ENCODE results near the gene MCC. TPM values are rescaled to one million over a fixed set of nuclear protein-coding genes. Genes with fewer than 3 reads are reported as not detected.

Gene MCC
- total RNA-seq, 1 experiment from 2014 or later = 23.5 TPM

- no peak for TF ChIP-seq ELF4 (CRISPR knock-in tag; IDR thresholded peaks at IDR 0.05; ENCODE audit: low read depth)
- TF ChIP-seq PREB (CRISPR knock-in tag; IDR thresholded peaks at IDR 0.05; ENCODE audit: borderline replicate concordance) = no peak
- no peak for TF ChIP-seq IRF1 (CRISPR knock-in tag; IDR thresholded peaks at IDR 0.05)
- no peak for TF ChIP-seq ATF2 (CRISPR knock-in tag; IDR thresholded peaks at IDR 0.05; ENCODE audit: borderline replicate concordance, low read depth)
- no peak for TF ChIP-seq MLX (CRISPR knock-in tag; IDR thresholded peaks at IDR 0.05)
These were observed 305.5 kb downstream of the MCC start (continued) for GRCh38 chr5:113182658-113183344.

GRCh38 chr5:113181853-113182490 lies 306.3 kb downstream of the MCC start:
- Mint-ChIP-seq H3K4me3 (no peak overlapping the region), H3K36me3 (no peaks in the 10 kb centered on the region), H3K27ac (no peak overlapping the region), H3K4me1 (peaks cover 67% of the 10 kb centered on the region), H3K27me3 (ENCODE audit: low read depth) (no peaks in the 10 kb centered on the region), H3K9me3 (no peaks in the 10 kb centered on the region)
- no peak for ATAC-seq
- POLR2A ChIA-PET = no interaction called here
- CTCF ChIA-PET = no interaction called here
- DNase-seq (ENCODE audit: low spot score) = no peak
- no peak for TF ChIP-seq ZBTB21 (CRISPR knock-in tag; IDR thresholded peaks at IDR 0.05; ENCODE audit: borderline replicate concordance)
- TF ChIP-seq PRDM15 (CRISPR knock-in tag; IDR thresholded peaks at IDR 0.05) = no peak
- no peak for TF ChIP-seq ZSCAN18 (CRISPR knock-in tag; IDR thresholded peaks at IDR 0.05)
- TF ChIP-seq CBFB (CRISPR knock-in tag; IDR thresholded peaks at IDR 0.05; ENCODE audit: low read depth) = no peak
- no peak for TF ChIP-seq AR (CRISPR knock-in tag; IDR thresholded peaks at IDR 0.05)
- TF ChIP-seq ZMAT4 (CRISPR knock-in tag; IDR thresholded peaks at IDR 0.05) = no peak
- no peak for TF ChIP-seq ATF6 (CRISPR knock-in tag; IDR thresholded peaks at IDR 0.05)
- no peak for TF ChIP-seq KAT7 (CRISPR knock-in tag; IDR thresholded peaks at IDR 0.05; ENCODE audit: borderline replicate concordance)
- no peak for TF ChIP-seq GTF2I (CRISPR knock-in tag; conservative IDR thresholded peaks at IDR 0.05)
- no peak for TF ChIP-seq ZNF219 (CRISPR knock-in tag; IDR thresholded peaks at IDR 0.05; ENCODE audit: borderline replicate concordance)
- no peak for TF ChIP-seq ZBTB43 (CRISPR knock-in tag; IDR thresholded peaks at IDR 0.05)
- no peak for TF ChIP-seq ZNF121 (CRISPR knock-in tag; IDR thresholded peaks at IDR 0.05)
- no peak for TF ChIP-seq ZNF317 (CRISPR knock-in tag; IDR thresholded peaks at IDR 0.05; ENCODE audit: borderline replicate concordance, low read depth)
